GM19043 (cell line): ENCODE results near the gene TPPP2.
A peak's percentile ranks its signal among the peaks of the same experiment; 100 is the strongest.

Experiments used
- ATAC-seq: cut with Tn5 transposase; IDR thresholded peaks from one replicate; pipeline ENCODE4 v1.9.1; 2021; ENCODE audit warnings: low read depth; ENCODE audit not compliant: unreplicated experiment

The TPPP2 gene

GRCh38 chr14:21055432-21056117 is 25.6 kb downstream of the TPPP2 start:
- no peak for ATAC-seq

GRCh38 chr14:21056520-21057163 is 26.6 kb downstream of the TPPP2 start:
- ATAC-seq = no peak

GRCh38 chr14:21057803-21058675 is 28.0 kb downstream of the TPPP2 start, which contains the start of gene RNASE8:
TSS of gene RNASE8 (plus strand) at chr14:21057822. CDS start at chr14:21057893, 71 bp downstream.
- ATAC-seq = no peak

GRCh38 chr14:21058903-21059302 is 28.9 kb downstream of the TPPP2 start:
- no peak for ATAC-seq

GRCh38 chr14:21059842-21060613 is 30.0 kb downstream of the TPPP2 start:
- no peak for ATAC-seq

GRCh38 chr14:21060614-21061346 is 30.8 kb downstream of the TPPP2 start:
- ATAC-seq = no peak

GRCh38 chr14:21061347-21061668 is 31.3 kb downstream of the TPPP2 start:
- no peak for ATAC-seq

GRCh38 chr14:21063479-21063878 is 33.5 kb downstream of the TPPP2 start:
- ATAC-seq = no peak

GRCh38 chr14:21066882-21067502 is 37.0 kb downstream of the TPPP2 start:
- no peak for ATAC-seq

- ATAC-seq = no peak
These were observed 38.7 kb downstream of the TPPP2 start for GRCh38 chr14:21068521-21069387.

GRCh38 chr14:21069388-21070082 is 39.5 kb downstream of the TPPP2 start:
- ATAC-seq = no peak

- ATAC-seq = no peak
These were observed 40.1 kb downstream of the TPPP2 start, which contains the start of gene ARHGEF40 for GRCh38 chr14:21070083-21070609. TSS of gene ARHGEF40 (plus strand) at chr14:21070304. CDS start at chr14:21070397, 93 bp downstream.

- peak; percentile 5 for ATAC-seq
These were observed 40.7 kb downstream of the TPPP2 start for GRCh38 chr14:21070610-21071224.

GRCh38 chr14:21071225-21072030 is 41.4 kb downstream of the TPPP2 start:
- ATAC-seq = peak; percentile 74

- ATAC-seq = no peak
These were observed 42.0 kb downstream of the TPPP2 start for GRCh38 chr14:21072031-21072473.

GRCh38 chr14:21072781-21073339 is 42.8 kb downstream of the TPPP2 start:
- no peak for ATAC-seq
